UCSD-AML1 (cell line): ENCODE results near the gene SEMA3G.

Experiments
- DNase-seq: peaks from one replicate; lab custom pipeline; 2025; ENCODE audit not compliant: unreplicated experiment; lab: John Stamatoyannopoulos, UW

Gene SEMA3G

GRCh38 chr3:52422669-52423068, 22.2 kb downstream of the SEMA3G start:
- DNase-seq: no peak

GRCh38 chr3:52420388-52420787, 24.5 kb downstream of the SEMA3G start:
- no peak for DNase-seq

- no peak for DNase-seq
Observed at GRCh38 chr3:52415800-52416199, 29.1 kb downstream of the SEMA3G start.

- no peak for DNase-seq
Observed at GRCh38 chr3:52408466-52408865, 36.4 kb downstream of the SEMA3G start.

GRCh38 chr3:52407779-52408178, 37.1 kb downstream of the SEMA3G start:
- no peak for DNase-seq

GRCh38 chr3:52406791-52407510, 38.0 kb downstream of the SEMA3G start:
- no peak for DNase-seq

GRCh38 chr3:52406231-52406661, 38.7 kb downstream of the SEMA3G start:
- DNase-seq: no peak

- DNase-seq: no peak
Observed at GRCh38 chr3:52405601-52406110, 39.2 kb downstream of the SEMA3G start.

GRCh38 chr3:52405066-52405465, 39.8 kb downstream of the SEMA3G start:
- DNase-seq: no peak

- DNase-seq: no peak
Observed at GRCh38 chr3:52404391-52404790, 40.5 kb downstream of the SEMA3G start.

- no peak for DNase-seq
Observed at GRCh38 chr3:52403955-52404354, 40.9 kb downstream of the SEMA3G start.

GRCh38 chr3:52403271-52403841, 41.5 kb downstream of the SEMA3G start:
- DNase-seq: no peak

- no peak for DNase-seq
Observed at GRCh38 chr3:52402706-52403270, 42.1 kb downstream of the SEMA3G start.

- DNase-seq: no peak
Observed at GRCh38 chr3:52402101-52402521, 42.8 kb downstream of the SEMA3G start.

- DNase-seq: no peak
Observed at GRCh38 chr3:52401551-52401950, 43.4 kb downstream of the SEMA3G start.

GRCh38 chr3:52401021-52401420, 43.9 kb downstream of the SEMA3G start:
- DNase-seq: no peak

- no peak for DNase-seq
Observed at GRCh38 chr3:52400275-52400793, 44.6 kb downstream of the SEMA3G start.

GRCh38 chr3:52399593-52399992, 45.3 kb downstream of the SEMA3G start:
- DNase-seq: no peak

GRCh38 chr3:52399131-52399530, 45.8 kb downstream of the SEMA3G start:
- DNase-seq: no peak

- no peak for DNase-seq
Observed at GRCh38 chr3:52398670-52399081, 46.2 kb downstream of the SEMA3G start.

- DNase-seq: no peak
Observed at GRCh38 chr3:52397676-52398399, 47.1 kb downstream of the SEMA3G start.
